ENCODE data around the gene FARP2. TPM values are rescaled to one million over a fixed set of nuclear protein-coding genes. Genes with fewer than 3 reads are reported as not detected.
"Not testable (repeated sequence)": the region's sequence is repeated elsewhere in the genome, so short reads cannot be mapped to it uniquely, and the experiment has no call there.

FARP2 gene
- total RNA-seq, 5 donors from 2014 or later (not counting 1 experiment from before 2014, with no cell fraction given): 15.8 to 27.5 (median 18.5) TPM

GRCh38 chr2:241410739-241411176 is 54.7 kb downstream of the FARP2 start:
- H3K4me3 Mint-ChIP-seq: no peak overlapping the region
- no peaks in the 10 kb centered on the region for H3K27me3 ChIP-seq (replicated peaks in 1 of 2; ENCODE audit: control insufficient read depth in 2 of 2, extremely low read depth in 1 of 2, insufficient read depth in 2 of 2, low read length in 1 of 2)
- WGBS (ENCODE audit: insufficient coverage): 97% methylated on average over 5 of the region's 9 CpGs
- DNase-seq: no peak
- H3K4me3 ChIP-seq (ENCODE audit: control insufficient read depth in 1 of 2, extremely low read depth in 1 of 2, low read length in 1 of 2): no peak overlapping the region
- ChIA-PET POLR2A (no interaction called here), CTCF (no interaction called here)
- no peaks in the 10 kb centered on the region for H3K9me3 Mint-ChIP-seq
- no peaks in the 10 kb centered on the region for H3K4me1 Mint-ChIP-seq
- H3K27me3 Mint-ChIP-seq: no peaks in the 10 kb centered on the region
- peaks cover 43% of the 10 kb centered on the region for H3K36me3 Mint-ChIP-seq
- H3K9me3 ChIP-seq: no peaks in the 10 kb centered on the region
- no peak overlapping the region for H3K27ac ChIP-seq (ENCODE audit: low read length)
- peaks cover 2 to 34% of the 10 kb centered on the region in 2 donors for H3K36me3 ChIP-seq (ENCODE audit: control insufficient read depth in 2 of 2, extremely low read depth in 1 of 2, insufficient read depth in 1 of 2, low read length in 1 of 2)
- ATAC-seq (replicated peaks in 1 of 4): no peak
- H3K4me1 ChIP-seq (ENCODE audit: control insufficient read depth in 1 of 2, extremely low read depth in 1 of 2, insufficient read depth in 2 of 2, low read length in 2 of 2): no peaks in the 10 kb centered on the region
- H3K27ac Mint-ChIP-seq: no peak overlapping the region

- Mint-ChIP-seq H3K9me3 (no peaks in the 10 kb centered on the region), H3K27ac (no peak overlapping the region), H3K4me1 (no peaks in the 10 kb centered on the region), H3K36me3 (peaks cover 53% of the 10 kb centered on the region), H3K27me3 (no peaks in the 10 kb centered on the region), H3K4me3 (no peak overlapping the region)
- no CpG with 5 or more reads among the region's 5 CpGs for WGBS (ENCODE audit: insufficient coverage)
- H3K9me3 ChIP-seq: no peaks in the 10 kb centered on the region
- ChIA-PET POLR2A (no interaction called here), CTCF (interaction anchor here in 1 of 2 donors (0.6 kb wide), 1 partner anchor 175 kb away, joined by 3 read pairs; no protein-coding TSS in a partner anchor)
- H3K4me1 ChIP-seq (ENCODE audit: control insufficient read depth in 1 of 2, extremely low read depth in 1 of 2, insufficient read depth in 2 of 2, low read length in 2 of 2): no peaks in the 10 kb centered on the region
- H3K4me3 ChIP-seq (ENCODE audit: control insufficient read depth in 1 of 2, extremely low read depth in 1 of 2, low read length in 1 of 2): no peak overlapping the region
- no peaks in the 10 kb centered on the region for H3K27me3 ChIP-seq (replicated peaks in 1 of 2; ENCODE audit: control insufficient read depth in 2 of 2, extremely low read depth in 1 of 2, insufficient read depth in 2 of 2, low read length in 1 of 2)
- peaks cover 2 to 34% of the 10 kb centered on the region in 2 donors for H3K36me3 ChIP-seq (ENCODE audit: control insufficient read depth in 2 of 2, extremely low read depth in 1 of 2, insufficient read depth in 1 of 2, low read length in 1 of 2)
- ATAC-seq (replicated peaks in 1 of 4): no peak
- DNase-seq: no peak
- no peak overlapping the region for H3K27ac ChIP-seq (ENCODE audit: low read length)
These were observed 56.1 kb downstream of the FARP2 start for GRCh38 chr2:241412144-241412543.

- H3K27ac ChIP-seq (ENCODE audit: low read length); DNase-seq; H3K4me1 Mint-ChIP-seq; H3K4me3 Mint-ChIP-seq; H3K27ac Mint-ChIP-seq; H3K9me3 Mint-ChIP-seq; H3K4me1 ChIP-seq (ENCODE audit: control insufficient read depth in 1 of 2, extremely low read depth in 1 of 2, insufficient read depth in 2 of 2, low read length in 2 of 2); POLR2A ChIA-PET; H3K4me3 ChIP-seq (ENCODE audit: control insufficient read depth in 1 of 2, extremely low read depth in 1 of 2, low read length in 1 of 2); H3K9me3 ChIP-seq; ATAC-seq (replicated peaks in 1 of 4); H3K27me3 ChIP-seq (replicated peaks in 1 of 2; ENCODE audit: control insufficient read depth in 2 of 2, extremely low read depth in 1 of 2, insufficient read depth in 2 of 2, low read length in 1 of 2); H3K27me3 Mint-ChIP-seq; CTCF ChIA-PET: not testable (repeated sequence)
- WGBS (ENCODE audit: insufficient coverage): 98% methylated on average over 4 of the region's 5 CpGs
- peaks cover 60% of the 10 kb centered on the region for H3K36me3 Mint-ChIP-seq
- peaks cover 6 to 31% of the 10 kb centered on the region in 2 donors for H3K36me3 ChIP-seq (ENCODE audit: control insufficient read depth in 2 of 2, extremely low read depth in 1 of 2, insufficient read depth in 1 of 2, low read length in 1 of 2)
These were observed 57.4 kb downstream of the FARP2 start for GRCh38 chr2:241413501-241413900.

GRCh38 chr2:241413929-241414580 is 58.0 kb downstream of the FARP2 start:
- H3K9me3 Mint-ChIP-seq: no peaks in the 10 kb centered on the region
- DNase-seq (no peak), ATAC-seq (replicated peaks in 1 of 4) (no peak)
- no peak overlapping the region for H3K27ac Mint-ChIP-seq
- H3K9me3 ChIP-seq: no peaks in the 10 kb centered on the region
- H3K27me3 ChIP-seq (replicated peaks in 1 of 2; ENCODE audit: control insufficient read depth in 2 of 2, extremely low read depth in 1 of 2, insufficient read depth in 2 of 2, low read length in 1 of 2): no peaks in the 10 kb centered on the region
- H3K27ac ChIP-seq (ENCODE audit: low read length): no peak overlapping the region
- no peak overlapping the region for H3K4me3 Mint-ChIP-seq
- 100% methylated on average over 4 of the region's 7 CpGs for WGBS (ENCODE audit: insufficient coverage)
- no peaks in the 10 kb centered on the region for H3K27me3 Mint-ChIP-seq
- ChIA-PET CTCF (no interaction called here), POLR2A (no interaction called here)
- H3K36me3 ChIP-seq (ENCODE audit: control insufficient read depth in 2 of 2, extremely low read depth in 1 of 2, insufficient read depth in 1 of 2, low read length in 1 of 2): peaks cover 6 to 31% of the 10 kb centered on the region in 2 donors
- H3K4me1 ChIP-seq (ENCODE audit: control insufficient read depth in 1 of 2, extremely low read depth in 1 of 2, insufficient read depth in 2 of 2, low read length in 2 of 2): no peaks in the 10 kb centered on the region
- H3K36me3 Mint-ChIP-seq: peaks cover 64% of the 10 kb centered on the region
- no peaks in the 10 kb centered on the region for H3K4me1 Mint-ChIP-seq
- H3K4me3 ChIP-seq (ENCODE audit: control insufficient read depth in 1 of 2, extremely low read depth in 1 of 2, low read length in 1 of 2): no peak overlapping the region

GRCh38 chr2:241415196-241415595 is 59.1 kb downstream of the FARP2 start:
- ATAC-seq (replicated peaks in 1 of 4) (no peak), DNase-seq (no peak)
- peaks cover 6 to 29% of the 10 kb centered on the region in 2 donors for H3K36me3 ChIP-seq (ENCODE audit: control insufficient read depth in 2 of 2, extremely low read depth in 1 of 2, insufficient read depth in 1 of 2, low read length in 1 of 2)
- Mint-ChIP-seq H3K27ac (no peak overlapping the region), H3K4me1 (no peaks in the 10 kb centered on the region), H3K36me3 (peaks cover 69% of the 10 kb centered on the region), H3K27me3 (no peaks in the 10 kb centered on the region), H3K9me3 (no peaks in the 10 kb centered on the region), H3K4me3 (no peak overlapping the region)
- H3K27ac ChIP-seq (ENCODE audit: low read length): no peak overlapping the region
- no peak overlapping the region for H3K4me3 ChIP-seq (ENCODE audit: control insufficient read depth in 1 of 2, extremely low read depth in 1 of 2, low read length in 1 of 2)
- 94% methylated on average over 3 of the region's 3 CpGs for WGBS (ENCODE audit: insufficient coverage)
- no peaks in the 10 kb centered on the region for H3K27me3 ChIP-seq (replicated peaks in 1 of 2; ENCODE audit: control insufficient read depth in 2 of 2, extremely low read depth in 1 of 2, insufficient read depth in 2 of 2, low read length in 1 of 2)
- no peaks in the 10 kb centered on the region for H3K4me1 ChIP-seq (ENCODE audit: control insufficient read depth in 1 of 2, extremely low read depth in 1 of 2, insufficient read depth in 2 of 2, low read length in 2 of 2)
- H3K9me3 ChIP-seq: no peaks in the 10 kb centered on the region
- ChIA-PET POLR2A (no interaction called here), CTCF (no interaction called here)

- H3K9me3 Mint-ChIP-seq: peaks cover 4% of the 10 kb centered on the region in 3 donors
- no peaks in the 10 kb centered on the region for H3K27me3 Mint-ChIP-seq
- WGBS (ENCODE audit: insufficient coverage): no CpG with 5 or more reads among the region's 6 CpGs
- Histone ChIP-seq H3K27me3 (replicated peaks in 1 of 2; ENCODE audit: control insufficient read depth in 2 of 2, extremely low read depth in 1 of 2, insufficient read depth in 2 of 2, low read length in 1 of 2) (peaks cover 0 to 2% of the 10 kb centered on the region in 2 experiments), H3K4me1 (ENCODE audit: control insufficient read depth in 1 of 2, extremely low read depth in 1 of 2, insufficient read depth in 2 of 2, low read length in 2 of 2) (no peaks in the 10 kb centered on the region), H3K9me3 (no peaks in the 10 kb centered on the region), H3K36me3 (ENCODE audit: control insufficient read depth in 2 of 2, extremely low read depth in 1 of 2, insufficient read depth in 1 of 2, low read length in 1 of 2) (peaks cover 6 to 12% of the 10 kb centered on the region in 2 donors), H3K4me3 (ENCODE audit: control insufficient read depth in 1 of 2, extremely low read depth in 1 of 2, low read length in 1 of 2) (no peak overlapping the region), H3K27ac (ENCODE audit: low read length) (no peak overlapping the region)
- ATAC-seq (replicated peaks in 1 of 4): no peak
- no peak overlapping the region for H3K4me3 Mint-ChIP-seq
- no peak overlapping the region for H3K27ac Mint-ChIP-seq
- no peak for DNase-seq
- POLR2A ChIA-PET: no interaction called here
- CTCF ChIA-PET: no interaction called here
- peaks cover 69% of the 10 kb centered on the region for H3K36me3 Mint-ChIP-seq
- no peaks in the 10 kb centered on the region for H3K4me1 Mint-ChIP-seq
These were observed 61.5 kb downstream of the FARP2 start for GRCh38 chr2:241417626-241418025.

Data from T-cell (primary cell).